IPS DF 6.9 (cell line): ENCODE results near the gene ID2.

Experiments
- DNase-seq: peaks from one replicate; pipeline ENCODE4 v3.0.0-alpha.2; 2013; ENCODE audit warnings: low read depth, low spot score
- H3K27ac ChIP-seq: one replicate; pipeline ENCODE4 v1.5.1; 2013; ENCODE audit warnings: low read length, control low read depth
- H3K27me3 ChIP-seq: 2 replicates; pipeline ENCODE4 v1.6.1; 2013; ENCODE audit warnings: mild to moderate bottlenecking, low read length; ENCODE audit not compliant: control insufficient read depth, insufficient read depth
- H3K36me3 ChIP-seq: 2 replicates; pipeline ENCODE4 v1.6.1; 2013; ENCODE audit warnings: low read length; ENCODE audit not compliant: control insufficient read depth, insufficient read depth
- H3K4me1 ChIP-seq: 2 replicates; pipeline ENCODE4 v1.6.1; 2013; ENCODE audit warnings: low read length; ENCODE audit not compliant: control insufficient read depth, insufficient read depth
- H3K4me3 ChIP-seq: 2 replicates; pipeline ENCODE4 v1.5.1; 2013; ENCODE audit warnings: mild to moderate bottlenecking, low read length
- H3K9me3 ChIP-seq: 2 replicates; pipeline ENCODE4 v1.6.1; 2013; ENCODE audit warnings: low read length, inconsistent platforms; ENCODE audit not compliant: control insufficient read depth, insufficient read depth
- WGBS: extraction: QIAGEN DNeasy Blood & Tissue Kit; methylation state at CpG from one replicate; pipeline ENCODE4 v1.1.7; 2013; ENCODE audit warnings: mixed read lengths, missing lambda C conversion rate; ENCODE audit not compliant: insufficient read length, insufficient coverage; 5-methylcytosine and 5-hydroxymethylcytosine counted together

The ID2 gene

GRCh38 chr2:8732601-8733000 lies 50.7 kb downstream of the ID2 start:
- Histone ChIP-seq H3K36me3 (no peaks in the 10 kb centered on the region; the same call in 1 of the 2 replicates), H3K9me3 (no peaks in the 10 kb centered on the region), H3K27ac (no peak overlapping the region), H3K4me1 (no peaks in the 10 kb centered on the region), H3K27me3 (no peaks in the 10 kb centered on the region; the same call in 1 of the 2 replicates), H3K4me3 (no peak overlapping the region)
- no peak for DNase-seq
- no CpG with 5 or more reads among the region's 10 CpGs for WGBS
